Mucosa of descending colon (tissue), 3 donors: Measurements from ENCODE around the gene PIERCE2. TPM values are rescaled to one million over a fixed set of nuclear protein-coding genes. Genes with fewer than 3 reads are reported as not detected.
"Not testable (repeated sequence)": the region's sequence is repeated elsewhere in the genome, so short reads cannot be mapped to it uniquely, and the experiment has no call there.

Source experiments
- ATAC-seq: fragments of 200-7000 bp; cut with Tn5 transposase; one replicate; pipeline ENCODE4 v1.9.1; 2020; ENCODE audit warnings: mild to moderate bottlenecking, moderate library complexity
- DNase-seq, 3 donors: peaks; one replicate each; pipeline ENCODE4 v3.0.0-alpha.2; 2020
- H3K36me3 ChIP-seq: fragments of 200-600 bp; one replicate; pipeline ENCODE4 v1.8.0; 2021; ENCODE audit warnings: low read depth, mild to moderate bottlenecking
- H3K4me1 ChIP-seq: fragments of 200-600 bp; one replicate; pipeline ENCODE4 v1.8.0; 2021; ENCODE audit warnings: low read depth, mild to moderate bottlenecking
- H3K4me3 ChIP-seq: fragments of 200-600 bp; one replicate; pipeline ENCODE4 v1.8.0; 2021; ENCODE audit warnings: mild to moderate bottlenecking
- H3K9me3 ChIP-seq: fragments of 200-600 bp; one replicate; pipeline ENCODE4 v1.8.0; 2021; ENCODE audit warnings: mild to moderate bottlenecking
- intact Hi-C, 2 donors: fragments of 100-400 bp; cut with DNase I in 1 of 2; cut with micrococcal nuclease in 1 of 2; formaldehyde crosslinking; loops; one replicate each; pipeline versions ENCODE4 v1.11.0 to v1.11.1; 2022; cut with DNase I, micrococcal nuclease
- total RNA-seq, 3 donors: library from RNA; stranded (reverse); fragmentation: NEBNext Ultra II Directional in 2 of 3; extraction: Animal tissue kit (Norgen Biotek cat#: 25700) in 2 of 3; gene quantifications; one replicate each; pipeline versions ENCODE4 v1.2.1 to v1.2.4, GENCODE V29; 2021 to 2023
- TF ChIP-seq, protein P1 (sequence below): fragments of 200-600 bp; IDR thresholded peaks from one replicate; pipeline ENCODE4 v1.8.0; 2022; ENCODE audit warnings: antibody characterized with exemption, mild to moderate bottlenecking
- donor health status: DM: no; HTN: no; CAD: no; lungs with moderate emphysema.
- donor health status: DM: no; HTN: no; CAD: no.
- donor health status: DM: no; HTN: yes; CAD: no.

Gene PIERCE2
- total RNA-seq, 3 donors from 2014 or later = 3.0 to 6.5 (median 5.4) TPM

DNA sequence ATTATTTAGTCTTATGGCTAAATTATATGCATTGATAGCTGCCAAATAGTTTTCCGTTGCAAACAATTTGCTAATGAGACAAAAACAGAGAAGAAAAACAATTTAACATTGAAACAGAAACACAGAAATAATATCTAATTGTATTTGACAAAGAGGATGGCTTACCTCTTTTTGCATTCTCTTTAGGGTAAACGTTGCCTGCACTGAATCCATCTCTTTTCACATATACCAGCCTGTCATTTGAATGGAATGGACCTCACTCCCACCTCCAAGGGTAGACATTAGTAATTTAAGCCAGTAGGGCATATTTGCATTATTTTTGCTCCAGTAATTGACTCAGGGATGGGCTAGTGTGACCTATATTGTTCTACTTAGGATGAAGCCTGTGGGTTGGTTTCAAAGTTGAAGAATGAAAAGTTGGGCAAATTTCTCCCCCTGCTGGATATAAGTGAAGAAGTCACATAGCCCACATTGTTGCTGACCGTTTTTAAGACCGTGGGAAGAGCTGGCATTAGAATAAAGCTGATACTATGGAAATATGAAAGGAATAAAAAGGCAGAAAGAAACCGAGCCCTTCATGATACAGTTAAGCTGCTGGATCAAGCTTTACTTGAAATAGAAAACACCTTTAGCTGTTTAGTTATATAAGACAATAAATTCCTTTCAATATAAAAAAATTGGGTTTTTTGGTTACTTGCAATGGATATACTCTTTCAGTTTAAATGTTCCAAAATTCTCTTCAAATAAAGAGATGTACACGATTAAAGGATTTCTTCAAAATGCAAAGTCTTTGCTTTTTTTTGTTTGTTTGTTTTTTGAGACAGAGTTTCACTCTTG lies 26.9 kb downstream of the PIERCE2 start:
- Histone ChIP-seq H3K4me3 (no peak overlapping the region), H3K36me3 (no peaks in the 10 kb centered on the region), H3K4me1 (no peaks in the 10 kb centered on the region), H3K9me3 (no peaks in the 10 kb centered on the region)
- intact Hi-C loops = no loop called here
- TF ChIP-seq, protein P1, sequence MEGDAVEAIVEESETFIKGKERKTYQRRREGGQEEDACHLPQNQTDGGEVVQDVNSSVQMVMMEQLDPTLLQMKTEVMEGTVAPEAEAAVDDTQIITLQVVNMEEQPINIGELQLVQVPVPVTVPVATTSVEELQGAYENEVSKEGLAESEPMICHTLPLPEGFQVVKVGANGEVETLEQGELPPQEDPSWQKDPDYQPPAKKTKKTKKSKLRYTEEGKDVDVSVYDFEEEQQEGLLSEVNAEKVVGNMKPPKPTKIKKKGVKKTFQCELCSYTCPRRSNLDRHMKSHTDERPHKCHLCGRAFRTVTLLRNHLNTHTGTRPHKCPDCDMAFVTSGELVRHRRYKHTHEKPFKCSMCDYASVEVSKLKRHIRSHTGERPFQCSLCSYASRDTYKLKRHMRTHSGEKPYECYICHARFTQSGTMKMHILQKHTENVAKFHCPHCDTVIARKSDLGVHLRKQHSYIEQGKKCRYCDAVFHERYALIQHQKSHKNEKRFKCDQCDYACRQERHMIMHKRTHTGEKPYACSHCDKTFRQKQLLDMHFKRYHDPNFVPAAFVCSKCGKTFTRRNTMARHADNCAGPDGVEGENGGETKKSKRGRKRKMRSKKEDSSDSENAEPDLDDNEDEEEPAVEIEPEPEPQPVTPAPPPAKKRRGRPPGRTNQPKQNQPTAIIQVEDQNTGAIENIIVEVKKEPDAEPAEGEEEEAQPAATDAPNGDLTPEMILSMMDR = peak; percentile 15
- ATAC-seq (peak; percentile 66), DNase-seq (peak in 1 of 3 donors; percentile 25)

DNA sequence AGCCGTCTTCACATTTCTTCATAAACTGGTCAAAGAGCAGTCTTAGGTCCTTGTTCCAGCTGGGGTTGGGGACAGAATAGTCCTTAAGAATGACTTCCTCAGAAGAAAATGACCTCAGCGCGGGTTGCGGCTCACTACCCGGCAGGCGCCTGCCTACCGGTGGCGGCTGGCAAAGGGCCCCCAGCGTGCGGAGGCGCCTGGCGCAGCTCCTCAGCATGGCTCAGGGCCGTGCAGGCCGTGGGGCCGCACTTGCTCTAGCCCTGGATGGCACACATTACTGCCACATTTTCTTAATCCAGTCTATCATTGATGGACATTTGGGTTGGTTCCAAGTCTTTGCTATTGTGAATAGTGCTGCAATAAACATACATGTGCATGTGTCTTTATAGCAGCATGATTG lies 34.8 kb downstream of the PIERCE2 start:
- H3K36me3 ChIP-seq, H3K4me3 ChIP-seq, H3K4me1 ChIP-seq, intact Hi-C loops, ATAC-seq, H3K9me3 ChIP-seq, DNase-seq: not testable (repeated sequence)

DNA sequence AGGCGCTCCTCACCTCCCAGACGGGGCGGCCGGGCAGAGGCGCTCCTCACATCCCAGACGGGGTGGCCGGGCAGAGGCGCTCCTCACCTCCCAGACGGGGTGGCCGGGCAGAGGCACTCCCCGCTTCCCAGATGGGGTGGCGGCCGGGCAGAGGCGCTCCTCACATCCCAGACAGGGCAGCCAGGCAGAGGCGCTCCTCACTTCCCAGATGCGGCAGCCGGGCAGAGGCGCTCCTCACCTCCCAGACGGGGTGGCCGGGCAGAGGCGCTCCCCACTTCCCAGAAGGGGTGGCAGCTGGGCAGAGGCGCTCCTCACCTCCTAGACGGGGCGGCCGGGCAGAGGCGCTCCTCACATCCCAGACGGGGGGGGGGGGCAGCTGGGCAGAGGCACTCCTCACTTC lies 37.6 kb downstream of the PIERCE2 start:
- H3K4me1 ChIP-seq, H3K36me3 ChIP-seq, H3K9me3 ChIP-seq, DNase-seq, intact Hi-C loops, ATAC-seq, H3K4me3 ChIP-seq: not testable (repeated sequence)

DNA sequence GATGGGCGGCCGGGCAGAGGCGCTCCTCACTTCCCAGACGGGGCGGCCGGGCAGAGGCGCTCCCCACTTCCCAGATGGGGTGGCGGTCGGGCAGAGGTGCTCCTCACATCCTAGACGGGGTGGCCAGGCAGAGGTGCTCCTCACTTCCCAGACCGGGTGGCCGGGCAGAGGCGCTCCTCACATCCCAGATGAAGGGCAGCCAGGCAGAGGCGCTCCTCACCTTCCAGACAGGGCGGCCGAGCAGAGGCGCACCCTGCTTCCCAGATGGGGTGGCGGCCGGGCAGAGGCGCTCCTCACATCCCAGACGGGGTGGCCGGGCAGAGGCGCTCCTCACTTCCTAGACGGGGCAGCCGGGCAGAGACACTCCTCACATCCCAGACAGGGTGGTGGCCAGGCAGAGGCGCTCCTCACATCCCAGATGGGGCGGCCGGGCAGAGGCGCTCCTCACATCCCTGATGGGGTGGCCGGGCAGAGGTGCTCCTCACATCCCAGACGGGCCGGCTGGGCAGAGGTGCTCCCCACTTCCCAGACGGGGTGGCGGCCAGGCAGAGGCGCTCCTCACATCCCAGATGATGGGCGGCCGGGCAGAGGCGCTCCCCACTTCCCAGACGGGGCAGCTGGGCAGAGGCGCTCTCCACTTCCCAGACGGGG lies 38.2 kb downstream of the PIERCE2 start:
- H3K4me1 ChIP-seq, H3K36me3 ChIP-seq, H3K4me3 ChIP-seq, intact Hi-C loops, DNase-seq, H3K9me3 ChIP-seq, ATAC-seq: not testable (repeated sequence)

DNA sequence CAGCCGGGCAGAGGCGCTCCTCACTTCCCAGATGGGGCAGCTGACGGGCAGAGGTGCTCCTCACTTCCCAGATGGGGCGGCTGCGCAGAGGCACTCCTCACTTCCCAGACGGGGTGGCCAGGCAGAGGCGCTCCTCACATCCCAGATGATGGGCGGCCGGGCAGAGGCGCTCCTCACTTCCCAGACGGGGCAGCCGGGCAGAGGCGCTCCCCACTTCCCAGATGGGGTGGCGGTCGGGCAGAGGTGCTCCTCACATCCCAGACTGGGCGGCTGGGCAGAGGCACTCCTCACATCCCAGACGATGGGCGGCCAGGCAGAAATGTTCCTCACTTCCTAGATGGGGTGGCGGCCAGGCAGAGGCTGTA lies 38.7 kb downstream of the PIERCE2 start:
- H3K4me1 ChIP-seq, H3K9me3 ChIP-seq, intact Hi-C loops, DNase-seq, H3K36me3 ChIP-seq, ATAC-seq, H3K4me3 ChIP-seq: not testable (repeated sequence)

DNA sequence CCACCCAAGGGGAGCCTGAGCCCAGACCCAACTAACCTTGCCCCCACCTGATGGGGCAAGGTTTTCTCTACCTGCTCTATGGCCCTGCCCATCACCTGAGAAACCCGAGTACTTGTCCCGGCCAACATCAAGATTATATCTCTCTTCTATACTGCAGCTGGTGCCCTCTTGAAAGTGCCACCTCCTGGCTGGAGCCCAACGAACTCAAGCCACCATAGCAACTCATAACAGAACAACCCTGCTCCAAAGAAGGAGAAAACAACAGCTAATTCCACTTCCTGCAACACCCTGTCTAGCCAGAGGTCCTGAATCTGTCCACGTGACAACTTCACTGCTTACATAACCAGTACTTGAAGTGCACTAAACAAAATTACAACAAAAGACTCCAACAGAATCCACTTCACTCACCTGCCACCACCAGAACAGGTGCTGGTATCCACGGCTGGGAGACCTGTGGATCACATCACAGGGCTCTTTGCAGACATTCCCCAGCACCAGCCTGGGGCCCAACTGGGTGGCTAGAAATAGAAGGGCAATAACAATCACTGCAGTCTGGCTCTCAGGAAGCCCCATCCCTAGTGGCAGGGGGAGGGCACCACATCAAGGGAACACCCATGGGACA lies 49.2 kb downstream of the PIERCE2 start:
- no peaks in the 10 kb centered on the region for H3K9me3 ChIP-seq
- no peaks in the 10 kb centered on the region for H3K36me3 ChIP-seq
- TF ChIP-seq, protein P1 = no peak
- no peak for ATAC-seq
- H3K4me3 ChIP-seq = no peak overlapping the region
- intact Hi-C loops = no loop called here
- H3K4me1 ChIP-seq = no peaks in the 10 kb centered on the region
- no peak for DNase-seq

DNA sequence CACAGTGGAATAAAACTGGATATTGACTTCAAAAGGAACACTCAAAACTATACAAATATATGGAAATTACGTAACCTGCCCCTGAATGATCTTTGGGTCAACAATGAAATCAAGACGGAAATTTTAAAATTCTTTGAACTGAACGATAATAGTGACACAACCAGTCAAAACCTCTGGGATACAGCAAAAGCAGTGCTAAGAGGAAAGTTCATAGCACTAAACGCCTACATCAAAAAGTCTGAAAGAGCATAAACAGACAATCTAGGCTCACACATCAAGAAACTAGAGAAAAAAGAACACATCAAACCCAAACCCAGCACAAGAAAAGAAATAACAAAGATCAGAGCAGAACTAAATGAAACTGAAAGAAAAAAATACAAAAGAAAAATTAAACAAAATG lies 53.2 kb downstream of the PIERCE2 start:
- ATAC-seq = no peak
- H3K36me3 ChIP-seq = no peaks in the 10 kb centered on the region
- TF ChIP-seq, protein P1 = no peak
- H3K4me1 ChIP-seq = no peaks in the 10 kb centered on the region
- H3K9me3 ChIP-seq = no peaks in the 10 kb centered on the region
- H3K4me3 ChIP-seq = no peak overlapping the region
- no peak for DNase-seq
- intact Hi-C loops = no loop called here
